ENCODE measurements around the gene BMS1.
"Not testable (repeated sequence)": the region's sequence is repeated elsewhere in the genome, so short reads cannot be mapped to it uniquely, and the experiment has no call there.

Gene BMS1

GRCh38 chr10:42785759-42786158 lies 3.2 kb downstream of the BMS1 start:
- no peak for DNase-seq (ENCODE audit: low read depth in 2 of 2)

GRCh38 chr10:42790835-42791234 lies 8.2 kb downstream of the BMS1 start:
- DNase-seq (ENCODE audit: low read depth in 2 of 2) = no peak

GRCh38 chr10:42795701-42796100 lies 13.1 kb downstream of the BMS1 start:
- DNase-seq (ENCODE audit: low read depth in 2 of 2) = no peak

- no peak for DNase-seq (ENCODE audit: low read depth in 2 of 2)
Observed at GRCh38 chr10:42801135-42801534, 18.5 kb downstream of the BMS1 start.

GRCh38 chr10:42802876-42803275 lies 20.3 kb downstream of the BMS1 start:
- DNase-seq (ENCODE audit: low read depth in 2 of 2) = no peak

GRCh38 chr10:42809676-42810075 lies 27.1 kb downstream of the BMS1 start:
- no peak for DNase-seq (ENCODE audit: low read depth in 2 of 2)

- DNase-seq (ENCODE audit: low read depth in 2 of 2) = no peak
Observed at GRCh38 chr10:42812028-42812427, 29.4 kb downstream of the BMS1 start.

- not testable (repeated sequence) for DNase-seq (ENCODE audit: low read depth in 2 of 2)
Observed at GRCh38 chr10:42813989-42814687, 31.5 kb downstream of the BMS1 start.

GRCh38 chr10:42816334-42816733 lies 33.7 kb downstream of the BMS1 start:
- DNase-seq (ENCODE audit: low read depth in 2 of 2) = not testable (repeated sequence)

- no peak for DNase-seq (ENCODE audit: low read depth in 2 of 2)
Observed at GRCh38 chr10:42816912-42817311, 34.3 kb downstream of the BMS1 start.

GRCh38 chr10:42817417-42817816 lies 34.8 kb downstream of the BMS1 start:
- not testable (repeated sequence) for DNase-seq (ENCODE audit: low read depth in 2 of 2)

GRCh38 chr10:42826759-42827158 lies 44.2 kb downstream of the BMS1 start:
- not testable (repeated sequence) for DNase-seq (ENCODE audit: low read depth in 2 of 2)

GRCh38 chr10:42827201-42827600 lies 44.6 kb downstream of the BMS1 start:
- DNase-seq (ENCODE audit: low read depth in 2 of 2) = no peak

- DNase-seq (ENCODE audit: low read depth in 2 of 2) = not testable (repeated sequence)
Observed at GRCh38 chr10:42828391-42828790, 45.8 kb downstream of the BMS1 start.

GRCh38 chr10:42830237-42830636 lies 47.6 kb downstream of the BMS1 start:
- DNase-seq (ENCODE audit: low read depth in 2 of 2) = no peak

- DNase-seq (ENCODE audit: low read depth in 2 of 2) = no peak
Observed at GRCh38 chr10:42836096-42836495, 53.5 kb downstream of the BMS1 start.

GRCh38 chr10:42836771-42837468 lies 54.3 kb downstream of the BMS1 start:
- DNase-seq (ENCODE audit: low read depth in 2 of 2) = no peak

- DNase-seq (ENCODE audit: low read depth in 2 of 2) = not testable (repeated sequence)
Observed at GRCh38 chr10:42844810-42845209, 62.2 kb downstream of the BMS1 start.

- not testable (repeated sequence) for DNase-seq (ENCODE audit: low read depth in 2 of 2)
Observed at GRCh38 chr10:42847261-42847660, 64.7 kb downstream of the BMS1 start.

GRCh38 chr10:42850931-42851330 lies 68.3 kb downstream of the BMS1 start:
- no peak for DNase-seq (ENCODE audit: low read depth in 2 of 2)

- DNase-seq (ENCODE audit: low read depth in 2 of 2) = no peak
Observed at GRCh38 chr10:42859256-42859655, 76.7 kb downstream of the BMS1 start.

GRCh38 chr10:42860016-42860415 lies 77.4 kb downstream of the BMS1 start:
- DNase-seq (ENCODE audit: low read depth in 2 of 2) = not testable (repeated sequence)

- DNase-seq (ENCODE audit: low read depth in 2 of 2) = not testable (repeated sequence)
Observed at GRCh38 chr10:42862801-42863200, 80.2 kb downstream of the BMS1 start.

Data from stimulated activated CD8-positive, alpha-beta memory T cell treated with anti-CD3 and anti-CD28 coated beads, Interleukin-15, amount 100 ng/mL, for 4 hours (primary cell).